ENCODE results near the gene DOK1. TPM values are rescaled to one million over a fixed set of nuclear protein-coding genes. Genes with fewer than 3 reads are reported as not detected.
A peak's percentile ranks its signal among the peaks of the same experiment; 100 is the strongest.

DOK1 gene
- total RNA-seq, 2 experiments from 2014 or later, result 15.0 to 16.6 TPM

- Mint-ChIP-seq H3K36me3 (ENCODE audit: low read depth) (peaks cover 27% of the 10 kb centered on the region), H3K9me3 (no peaks in the 10 kb centered on the region), H3K4me1 (ENCODE audit: low read depth) (peaks cover 19% of the 10 kb centered on the region), H3K27ac (no peak overlapping the region), H3K27me3 (peaks cover 4% of the 10 kb centered on the region), H3K4me3 (no peak overlapping the region)
- no peak for DNase-seq
- ChIA-PET POLR2A (interaction anchor here (1.1 kb wide), 1 partner anchor 33 kb away, joined by 3 read pairs; no protein-coding TSS in a partner anchor), CTCF (interaction anchor here (6.4 kb wide), 1 partner anchor 55 kb away, joined by 54 read pairs; no protein-coding TSS in a partner anchor)
- intact Hi-C loops (cut with micrococcal nuclease), result loop anchor here (5.0 kb wide), 2 partner anchors 52 to 53 kb away; partner anchors contain the start of genes CCDC142 and TTC31
- ATAC-seq, result no peak
- TF ChIP-seq, protein P1, sequence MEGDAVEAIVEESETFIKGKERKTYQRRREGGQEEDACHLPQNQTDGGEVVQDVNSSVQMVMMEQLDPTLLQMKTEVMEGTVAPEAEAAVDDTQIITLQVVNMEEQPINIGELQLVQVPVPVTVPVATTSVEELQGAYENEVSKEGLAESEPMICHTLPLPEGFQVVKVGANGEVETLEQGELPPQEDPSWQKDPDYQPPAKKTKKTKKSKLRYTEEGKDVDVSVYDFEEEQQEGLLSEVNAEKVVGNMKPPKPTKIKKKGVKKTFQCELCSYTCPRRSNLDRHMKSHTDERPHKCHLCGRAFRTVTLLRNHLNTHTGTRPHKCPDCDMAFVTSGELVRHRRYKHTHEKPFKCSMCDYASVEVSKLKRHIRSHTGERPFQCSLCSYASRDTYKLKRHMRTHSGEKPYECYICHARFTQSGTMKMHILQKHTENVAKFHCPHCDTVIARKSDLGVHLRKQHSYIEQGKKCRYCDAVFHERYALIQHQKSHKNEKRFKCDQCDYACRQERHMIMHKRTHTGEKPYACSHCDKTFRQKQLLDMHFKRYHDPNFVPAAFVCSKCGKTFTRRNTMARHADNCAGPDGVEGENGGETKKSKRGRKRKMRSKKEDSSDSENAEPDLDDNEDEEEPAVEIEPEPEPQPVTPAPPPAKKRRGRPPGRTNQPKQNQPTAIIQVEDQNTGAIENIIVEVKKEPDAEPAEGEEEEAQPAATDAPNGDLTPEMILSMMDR (IDR thresholded peaks at IDR 0.05), result no peak
Measured at GRCh38 chr2:74534411-74534810, 20.1 kb upstream of the DOK1 start.

DNA sequence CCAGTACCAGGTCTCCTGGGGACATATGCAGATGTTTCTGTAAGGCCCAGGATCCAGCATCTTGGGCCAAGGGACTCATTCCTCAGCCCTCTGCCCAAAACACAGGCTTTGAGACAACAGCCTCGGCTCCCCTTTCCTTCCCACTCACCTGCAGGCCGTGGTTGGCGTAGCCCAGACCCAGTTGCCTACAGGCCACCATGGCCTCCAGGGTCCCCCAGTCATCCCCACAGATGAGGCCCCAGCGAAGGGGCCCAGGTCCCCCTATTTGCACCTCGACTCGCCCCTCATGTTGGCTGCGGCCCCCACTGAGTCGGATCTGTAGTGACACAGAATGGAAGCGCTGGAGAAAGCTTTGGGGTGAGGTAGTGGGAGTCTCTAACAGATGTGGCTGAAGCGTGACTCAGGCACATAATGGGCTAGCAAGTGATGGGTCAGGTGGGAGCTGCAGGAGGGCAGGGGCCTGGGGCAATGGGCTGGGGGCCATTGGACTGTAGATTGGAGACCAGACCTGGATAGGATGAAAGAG, 19.0 kb upstream of the DOK1 start:
- H3K27me3 Mint-ChIP-seq, result peaks cover 6% of the 10 kb centered on the region
- ATAC-seq, result no peak
- no peak for DNase-seq
- peaks cover 19% of the 10 kb centered on the region for H3K4me1 Mint-ChIP-seq (ENCODE audit: low read depth)
- TF ChIP-seq, protein P1 (IDR thresholded peaks at IDR 0.05), result no peak
- H3K4me3 Mint-ChIP-seq, result no peak overlapping the region
- CTCF ChIA-PET, result interaction anchor here (1.2 kb wide), 1 partner anchor 9 kb away, joined by 3 read pairs; no protein-coding TSS in a partner anchor
- POLR2A ChIA-PET, result no interaction called here
- no peak overlapping the region for H3K27ac Mint-ChIP-seq
- H3K9me3 Mint-ChIP-seq, result no peaks in the 10 kb centered on the region
- H3K36me3 Mint-ChIP-seq (ENCODE audit: low read depth), result peaks cover 26% of the 10 kb centered on the region
- intact Hi-C loops (cut with micrococcal nuclease), result no loop called here

DNA sequence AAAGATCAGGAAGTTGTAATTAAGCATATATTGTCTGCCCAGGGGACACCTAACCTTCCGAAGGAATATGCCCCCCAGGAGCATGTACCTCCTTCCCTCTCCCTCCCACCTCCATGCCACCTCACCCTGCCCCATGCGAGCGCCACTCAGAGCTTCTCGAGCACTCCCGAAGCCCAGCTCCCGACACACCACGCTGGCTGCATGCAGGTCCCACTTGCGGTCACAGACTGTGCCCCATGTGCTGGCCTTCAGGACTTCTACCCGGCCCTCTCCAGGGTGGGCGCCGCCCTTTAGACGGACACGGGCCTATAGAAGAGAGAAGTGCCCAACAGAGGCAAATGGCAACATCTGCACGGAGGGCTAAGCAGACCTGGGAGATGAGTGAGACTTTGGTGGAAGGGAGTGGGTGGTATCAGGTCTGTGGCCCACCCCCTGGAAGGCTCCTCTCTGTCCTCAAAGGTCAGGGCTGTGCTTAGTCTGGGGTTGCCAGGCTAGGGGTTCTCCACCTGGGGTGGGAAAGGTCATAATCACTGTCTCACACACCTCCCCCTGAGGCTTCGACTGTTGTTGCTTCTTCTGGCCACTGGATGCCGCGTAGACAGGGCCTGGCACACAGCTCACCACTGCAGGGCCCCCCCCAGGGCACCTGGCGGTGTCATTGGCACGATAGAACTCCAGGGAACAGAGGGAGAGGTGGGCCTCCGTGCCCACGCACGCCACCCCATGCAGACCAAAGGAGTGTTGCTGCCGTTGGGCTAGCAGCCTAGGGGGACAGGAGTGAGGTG, 18.2 kb upstream of the DOK1 start:
- intact Hi-C loops (cut with micrococcal nuclease), result no loop called here
- Mint-ChIP-seq H3K27ac (no peak overlapping the region), H3K4me1 (ENCODE audit: low read depth) (peaks cover 11% of the 10 kb centered on the region), H3K9me3 (no peaks in the 10 kb centered on the region), H3K36me3 (ENCODE audit: low read depth) (peaks cover 18% of the 10 kb centered on the region), H3K27me3 (peaks cover 9% of the 10 kb centered on the region), H3K4me3 (no peak overlapping the region)
- ATAC-seq, result peak; percentile 71
- CTCF ChIA-PET, result interaction anchor here (1.2 kb wide), 1 partner anchor 8 kb away, joined by 3 read pairs; no protein-coding TSS in a partner anchor
- POLR2A ChIA-PET, result no interaction called here
- TF ChIP-seq, protein P1 (IDR thresholded peaks at IDR 0.05), result no peak
- DNase-seq, result peak; percentile 17

GRCh38 chr2:74537140-74537539, 17.4 kb upstream of the DOK1 start:
- DNase-seq (no peak), ATAC-seq (no peak)
- no peaks in the 10 kb centered on the region for H3K9me3 Mint-ChIP-seq
- POLR2A ChIA-PET, result no interaction called here
- H3K36me3 Mint-ChIP-seq (ENCODE audit: low read depth), result peaks cover 10% of the 10 kb centered on the region
- CTCF ChIA-PET, result no interaction called here
- H3K27me3 Mint-ChIP-seq, result peaks cover 11% of the 10 kb centered on the region
- no peak overlapping the region for H3K4me3 Mint-ChIP-seq
- H3K4me1 Mint-ChIP-seq (ENCODE audit: low read depth), result peaks cover 3% of the 10 kb centered on the region
- intact Hi-C loops (cut with micrococcal nuclease), result no loop called here
- TF ChIP-seq, protein P1 (IDR thresholded peaks at IDR 0.05), result no peak
- no peak overlapping the region for H3K27ac Mint-ChIP-seq

GRCh38 chr2:74538881-74539339, 15.6 kb upstream of the DOK1 start:
- intact Hi-C loops (cut with micrococcal nuclease), result no loop called here

More at GRCh38 chr2:74538881-74539339, 15.6 kb upstream of the DOK1 start:
- CTCF ChIA-PET, result interaction anchor here (0.9 to 1.7 kb wide), 9 partner anchors 9 to 57 kb away, joined by 3 to 4 read pairs (median 4); partner anchors contain the start of genes AUP1, HTRA2 and LOXL3
- no peak overlapping the region for H3K4me3 Mint-ChIP-seq
- H3K27ac Mint-ChIP-seq, result no peak overlapping the region
- H3K27me3 Mint-ChIP-seq, result peaks cover 16% of the 10 kb centered on the region
- H3K4me1 Mint-ChIP-seq (ENCODE audit: low read depth), result no peaks in the 10 kb centered on the region
- POLR2A ChIA-PET, result interaction anchor here (1.6 kb wide), 1 partner anchor 19 kb away, joined by 4 read pairs; no protein-coding TSS in a partner anchor
- DNase-seq (no peak), ATAC-seq (no peak)
- H3K9me3 Mint-ChIP-seq, result no peaks in the 10 kb centered on the region
- TF ChIP-seq, protein P1 (IDR thresholded peaks at IDR 0.05), result no peak
- H3K36me3 Mint-ChIP-seq (ENCODE audit: low read depth), result no peaks in the 10 kb centered on the region
